Kidney epithelial cell (primary cell): Measurements from ENCODE around the gene GMEB2. TPM values are rescaled to one million over a fixed set of nuclear protein-coding genes. Genes with fewer than 3 reads are reported as not detected.
"Not testable (repeated sequence)": the region's sequence is repeated elsewhere in the genome, so short reads cannot be mapped to it uniquely, and the experiment has no call there.

Source experiments
- DNase-seq: peaks from one replicate; pipeline ENCODE4 v3.0.0-alpha.2; 2010; ENCODE audit warnings: low read depth
- H3K27me3 ChIP-seq: 2 replicates; pipeline ENCODE4 v1.6.0; 2011; ENCODE audit warnings: low read length; ENCODE audit not compliant: control insufficient read depth, insufficient read depth
- H3K36me3 ChIP-seq: 2 replicates; pipeline ENCODE4 v1.5.1; 2011; ENCODE audit warnings: low read length; ENCODE audit not compliant: control insufficient read depth, insufficient read depth
- H3K4me3 ChIP-seq: 2 replicates; pipeline ENCODE4 v1.5.1; 2011; ENCODE audit warnings: low read depth, mild to moderate bottlenecking, control low read depth, low read length
- CTCF ChIP-seq: IDR thresholded peaks from 2 replicates; pipeline ENCODE4 v1.5.1; 2011; ENCODE audit warnings: mild to moderate bottlenecking, moderate library complexity, low read length, control low read depth, inconsistent platforms; ENCODE audit not compliant: insufficient read depth, poor library complexity, severe bottlenecking
- total RNA-seq: library from RNA; depleted of rRNA; stranded (reverse); fragments of >200 nt; gene quantifications from 2 replicates; pipeline ENCODE4 v1.2.3, GENCODE V29; 2015

GMEB2 gene
- total RNA-seq, 1 donor from 2014 or later: 17.7 TPM

DNA sequence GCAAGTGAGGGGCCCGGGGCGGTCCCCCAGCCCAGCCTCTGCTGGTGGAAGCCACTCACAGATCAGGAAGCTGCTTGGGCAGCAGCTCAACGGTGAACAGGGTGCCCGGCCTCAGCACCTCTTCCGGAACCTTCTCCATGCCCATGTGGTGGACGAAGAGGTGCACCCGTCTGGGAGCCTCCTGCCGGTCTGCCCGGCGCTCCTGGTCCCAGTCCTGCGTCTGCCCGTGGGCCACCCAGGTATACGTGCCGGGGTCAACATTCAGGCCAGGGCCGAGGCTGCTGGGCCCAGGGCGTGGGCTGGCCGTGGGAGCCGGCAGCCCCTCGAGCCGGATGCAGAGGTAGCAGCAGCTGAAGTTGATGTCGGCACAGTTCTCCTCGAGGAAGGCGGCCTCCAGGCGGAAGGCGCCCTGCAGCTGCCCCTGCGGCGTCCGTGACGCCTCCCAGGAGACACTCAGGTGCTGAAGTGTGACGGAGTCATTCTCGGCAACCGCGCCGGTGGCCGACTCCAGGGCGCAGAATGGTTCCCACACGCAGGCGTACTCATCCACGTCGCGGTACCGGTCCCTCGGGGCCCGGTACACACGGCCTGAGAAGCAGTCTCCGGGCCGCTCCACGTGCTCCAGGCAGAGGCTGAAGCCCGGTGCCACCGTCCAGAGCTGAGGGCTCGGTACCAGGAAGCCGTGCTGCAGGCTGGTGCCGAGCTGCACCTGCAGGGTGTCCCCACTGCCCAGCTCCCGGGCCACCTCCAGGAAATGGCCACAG is 64.3 kb downstream of the GMEB2 start:
- Histone ChIP-seq H3K36me3 (no peaks in the 10 kb centered on the region), H3K27me3 (no peaks in the 10 kb centered on the region), H3K4me3 (no peak overlapping the region)
- TF ChIP-seq CTCF: no peak
- DNase-seq: no peak

GRCh38 chr20:63561624-63562396 is 65.1 kb downstream of the GMEB2 start:
- no peak for TF ChIP-seq CTCF
- no peak overlapping the region for H3K4me3 ChIP-seq
- H3K36me3 ChIP-seq: no peaks in the 10 kb centered on the region
- H3K27me3 ChIP-seq: no peaks in the 10 kb centered on the region
- no peak for DNase-seq

DNA sequence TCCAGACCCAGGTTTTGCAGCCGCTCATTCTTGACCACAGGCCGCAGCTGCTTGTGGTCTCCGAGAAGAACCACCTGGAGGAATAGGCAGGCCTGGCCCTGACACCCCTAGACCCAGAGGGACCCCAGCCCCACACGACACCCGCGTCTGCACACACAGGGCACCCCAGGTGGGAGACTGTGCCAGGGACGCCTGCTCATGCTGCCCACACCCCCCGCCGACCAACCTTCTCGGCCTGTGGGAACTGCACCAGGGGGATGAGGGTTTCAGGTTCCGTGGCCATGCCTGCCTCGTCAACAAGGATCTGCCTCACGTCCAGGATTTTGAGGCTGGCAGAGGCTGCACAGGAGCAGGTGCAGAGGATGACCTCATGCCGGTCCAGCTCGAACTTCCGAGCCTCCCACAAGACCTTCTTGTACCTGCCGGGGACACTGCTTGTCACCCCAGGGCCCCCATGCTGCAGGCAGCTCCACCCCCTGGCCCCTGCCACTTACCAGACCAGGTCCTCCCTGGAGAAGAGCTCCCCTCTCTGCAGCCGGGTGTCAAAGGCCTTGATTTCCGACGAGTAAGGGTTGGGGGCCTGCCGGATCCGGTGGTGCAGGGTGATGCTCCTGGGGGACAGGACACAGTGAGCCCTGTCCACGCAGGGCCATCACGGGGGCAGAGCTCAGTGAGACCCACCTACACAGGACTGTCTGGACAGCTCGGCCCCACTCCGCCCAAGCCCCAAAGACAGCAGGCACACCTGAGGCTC is 65.9 kb downstream of the GMEB2 start:
- no peak for TF ChIP-seq CTCF
- H3K4me3 ChIP-seq: no peak overlapping the region
- no peaks in the 10 kb centered on the region for H3K36me3 ChIP-seq
- no peaks in the 10 kb centered on the region for H3K27me3 ChIP-seq
- DNase-seq: no peak

- Histone ChIP-seq H3K27me3 (peaks cover 3% of the 10 kb centered on the region), H3K36me3 (no peaks in the 10 kb centered on the region), H3K4me3 (no peak overlapping the region)
- no peak for DNase-seq
- no peak for TF ChIP-seq CTCF
Observed at GRCh38 chr20:63560333-63560805, 66.5 kb downstream of the GMEB2 start.

- not testable (repeated sequence) for H3K4me3 ChIP-seq, DNase-seq, H3K27me3 ChIP-seq, H3K36me3 ChIP-seq
Observed at GRCh38 chr20:63559485-63560332, 67.2 kb downstream of the GMEB2 start.
